Adrenal gland (tissue), 5 donors: ENCODE measurements around the gene RCN2.

ENCODE experiments used
- CTCF ChIP-seq, 6 experiments: fragments of 450-650 bp in 4 of 6; fragments of 200-600 bp in 2 of 6; sonication (generic) in 1 of 6; IDR thresholded peaks; 1 replicate in 5 of 6; 2 replicates in 1 of 6; pipeline versions ENCODE4 v1.5.1 to v1.8.0; 2016 to 2021; ENCODE audit warnings: antibody characterized with exemption in 6 of 6, mild to moderate bottlenecking in 2 of 6, moderate library complexity in 1 of 6
- POLR2A ChIP-seq, 2 donors: fragments of 450-650 bp; IDR thresholded peaks; one replicate each; pipeline ENCODE4 v1.6.1; 2017; ENCODE audit warnings: antibody characterized with exemption in 2 of 2, mild to moderate bottlenecking in 2 of 2, moderate library complexity in 1 of 2
- donor health status: DM: no; HTN: no; CAD: no.

DNA sequence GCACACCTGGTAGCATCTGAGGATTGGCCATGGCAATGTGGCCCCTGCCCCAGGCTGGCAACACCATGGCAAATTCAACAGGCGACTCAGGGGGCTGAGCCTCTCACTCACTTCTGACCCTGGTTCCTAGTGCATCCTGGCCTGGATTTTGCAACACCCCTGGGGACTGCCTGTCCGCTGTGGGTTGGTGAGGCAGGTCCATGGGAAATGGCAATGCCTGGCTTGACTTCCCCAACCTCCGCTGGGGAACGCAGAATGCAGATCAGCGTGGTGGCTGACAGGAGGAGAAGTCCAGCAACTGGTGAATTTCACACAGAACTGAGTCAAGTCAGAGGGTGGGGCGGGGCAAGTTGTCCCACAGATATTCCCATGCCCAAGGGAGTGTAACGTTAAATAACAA is 59.5 kb downstream of the RCN2 start:
- TF ChIP-seq CTCF (IDR thresholded peaks at IDR 0.05) (no peak), POLR2A (IDR thresholded peaks at IDR 0.05) (no peak)
